GM18873 (cell line): Measurements from ENCODE around the gene UBXN4.
A peak's percentile ranks its signal among the peaks of the same experiment; 100 is the strongest.
"Not testable (repeated sequence)": the region's sequence is repeated elsewhere in the genome, so short reads cannot be mapped to it uniquely, and the experiment has no call there.

Source experiments
- ATAC-seq: cut with Tn5 transposase; IDR thresholded peaks from one replicate; pipeline ENCODE4 v1.9.1; 2021; ENCODE audit warnings: mild to moderate bottlenecking, moderate library complexity, moderate number of reproducible peaks; ENCODE audit not compliant: unreplicated experiment, low FRiP score

The UBXN4 gene

DNA sequence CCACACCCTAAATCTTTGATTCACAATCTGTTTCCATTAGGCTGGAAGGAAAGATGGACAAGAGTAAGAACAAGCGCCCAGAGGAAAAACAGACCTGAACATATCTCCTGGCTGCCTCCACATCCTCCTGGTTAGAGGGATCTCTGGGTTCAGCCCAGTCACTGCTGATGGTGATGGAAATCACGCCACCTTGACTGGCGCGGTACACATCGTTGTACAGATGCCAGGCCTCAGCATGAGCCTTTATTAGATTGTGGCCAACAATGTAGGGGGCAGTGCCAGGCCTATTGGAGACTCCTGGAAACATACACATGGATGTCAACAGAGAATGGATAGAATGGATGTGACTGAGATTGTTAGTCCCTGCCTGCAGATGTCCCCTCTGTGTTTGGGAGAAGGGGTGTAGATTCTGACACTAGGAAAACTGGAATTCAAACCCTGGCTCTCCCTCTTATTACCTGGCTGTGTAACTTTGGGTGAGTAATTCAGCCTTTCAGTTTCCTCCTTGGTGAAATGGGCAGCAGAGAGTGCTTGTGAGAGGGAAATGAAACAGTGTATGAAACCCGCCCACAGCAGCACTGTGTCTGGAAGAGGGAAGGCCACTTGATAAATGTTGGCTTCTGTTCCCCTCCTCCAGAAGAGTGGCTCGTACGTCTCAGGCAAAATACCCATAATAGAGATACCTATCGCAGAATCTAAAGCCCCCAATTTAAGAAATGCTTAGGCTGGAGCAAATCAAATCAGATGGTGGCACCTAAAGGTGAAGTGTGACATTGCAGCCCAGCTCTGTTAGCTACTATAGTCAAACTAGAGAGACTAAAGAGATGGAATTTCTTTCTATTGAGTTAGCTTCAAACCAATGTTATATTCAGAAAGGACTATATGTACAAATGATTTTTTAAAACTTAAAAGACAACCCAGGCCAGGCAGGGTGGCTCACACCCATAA lies 59.1 kb downstream of the UBXN4 start:
- ATAC-seq, result no peak

DNA sequence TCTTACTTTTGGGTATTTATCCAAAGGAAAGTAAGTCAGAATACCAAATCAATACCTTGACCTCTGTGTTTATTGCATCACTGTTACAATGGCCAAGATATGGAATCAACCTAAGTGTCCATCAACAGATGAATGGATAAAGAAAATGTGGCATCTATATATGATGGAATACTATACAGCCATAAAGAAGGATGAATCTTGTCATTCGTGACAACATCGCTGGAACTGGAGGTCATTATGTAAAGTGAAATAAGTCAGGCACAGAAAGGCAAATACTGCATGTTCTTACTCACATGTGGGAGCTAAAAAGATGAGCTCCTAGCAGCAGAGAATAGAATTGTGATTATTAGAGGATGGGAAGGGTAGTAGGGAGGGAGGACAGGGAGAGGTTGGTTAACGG lies 60.7 kb downstream of the UBXN4 start:
- ATAC-seq, result no peak

DNA sequence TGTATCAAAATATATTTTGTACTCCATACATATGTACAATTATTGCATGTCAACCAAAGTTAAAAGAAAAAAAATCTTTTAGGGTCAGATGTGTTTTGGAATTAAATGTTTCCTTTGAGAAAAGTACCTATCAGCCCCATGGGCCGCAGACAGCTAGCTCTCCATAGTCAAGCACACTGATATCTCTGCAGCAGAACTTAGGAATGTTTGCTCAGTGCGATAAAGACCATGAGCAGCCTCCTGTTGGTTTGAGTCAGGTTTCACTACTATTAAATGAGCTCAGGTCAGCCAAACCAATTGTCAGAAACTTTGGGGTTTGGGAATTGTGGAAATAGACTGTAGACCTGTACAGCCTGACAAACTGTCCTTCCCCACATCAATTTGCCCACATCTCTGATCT lies 61.6 kb downstream of the UBXN4 start:
- no peak for ATAC-seq

DNA sequence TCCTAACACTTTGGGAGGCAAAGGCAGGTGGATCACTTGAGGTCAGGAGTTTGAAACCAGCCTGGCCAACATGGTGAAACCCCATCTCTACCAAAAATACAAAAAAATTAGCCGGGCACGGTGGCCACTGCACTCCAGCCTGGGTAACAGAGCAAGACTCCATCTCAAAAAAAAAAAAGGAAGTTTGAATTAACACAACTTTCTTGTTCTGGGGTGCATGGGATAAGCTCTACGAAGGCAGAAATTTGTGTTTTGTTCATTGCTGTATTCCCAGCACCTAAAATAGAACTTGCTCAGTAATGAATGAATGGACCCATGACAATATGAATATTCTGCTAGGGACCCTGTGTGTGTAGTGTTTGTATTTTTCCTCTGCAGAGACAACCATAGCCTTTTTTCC lies 66.2 kb downstream of the UBXN4 start:
- not testable (repeated sequence) for ATAC-seq

DNA sequence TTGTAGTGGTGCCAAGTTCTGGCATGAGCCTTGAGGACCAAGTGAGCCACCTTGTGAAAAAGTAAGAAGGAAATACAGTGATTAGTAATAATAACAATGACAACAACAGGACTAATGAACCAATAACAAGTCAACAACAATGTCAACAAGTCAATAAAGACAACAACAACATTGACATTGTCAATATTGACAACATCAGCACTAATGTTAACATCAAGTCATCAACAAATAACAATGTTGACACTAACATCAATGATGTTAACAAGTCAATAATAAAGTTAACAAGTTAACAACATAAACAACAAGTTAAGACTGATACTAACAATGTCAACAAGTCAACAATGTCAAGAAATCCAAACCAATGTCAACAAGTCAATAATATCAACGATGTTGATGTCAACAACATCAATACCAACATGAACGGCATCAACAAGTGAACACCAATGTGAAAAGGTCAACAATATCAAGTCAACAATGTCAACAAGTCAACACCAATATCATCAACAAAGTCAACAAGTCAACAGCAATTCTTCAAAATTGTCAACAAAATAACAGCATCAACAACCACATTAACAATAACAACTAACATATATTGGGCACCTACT lies 71.4 kb downstream of the UBXN4 start:
- ATAC-seq, result no peak

DNA sequence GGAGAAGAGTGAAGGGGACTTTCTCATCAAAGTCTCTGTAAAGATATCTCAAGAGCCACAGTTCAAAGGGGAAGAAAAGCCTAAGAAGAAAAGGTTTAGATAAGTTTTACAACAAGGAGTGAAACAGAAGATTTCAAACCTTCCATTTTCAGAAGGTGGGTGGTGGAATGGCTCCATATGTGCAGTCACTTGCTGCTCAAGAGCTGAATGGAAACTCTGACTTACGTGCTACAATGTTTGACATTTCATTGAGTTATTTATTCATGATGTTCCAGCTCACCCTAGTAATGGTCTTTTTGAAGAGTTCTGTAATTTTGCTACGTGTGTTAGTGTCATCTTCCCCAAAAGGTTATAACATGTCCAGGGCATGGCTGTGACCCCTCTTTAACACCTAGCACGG lies 73.6 kb downstream of the UBXN4 start:
- ATAC-seq, result no peak

DNA sequence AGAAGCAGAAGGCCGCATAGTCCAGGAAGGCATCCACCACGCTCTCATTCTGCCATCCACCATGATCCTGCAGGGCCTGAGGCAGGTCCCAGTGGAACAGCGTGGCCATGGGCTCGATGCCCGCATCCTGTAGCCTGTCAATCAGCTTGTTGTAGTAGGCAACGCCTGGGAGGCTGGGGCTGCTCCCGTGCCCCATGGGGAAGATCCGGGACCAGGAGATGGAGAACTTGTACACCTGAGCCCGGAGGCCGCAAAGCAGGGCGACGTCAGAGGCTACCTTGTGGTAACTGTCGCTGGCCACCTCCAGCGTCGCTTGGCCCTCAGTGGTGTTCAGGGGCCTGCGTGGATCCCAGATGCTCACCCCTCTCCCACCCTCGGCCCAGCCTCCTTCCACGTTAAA lies 75.8 kb downstream of the UBXN4 start:
- no peak for ATAC-seq

DNA sequence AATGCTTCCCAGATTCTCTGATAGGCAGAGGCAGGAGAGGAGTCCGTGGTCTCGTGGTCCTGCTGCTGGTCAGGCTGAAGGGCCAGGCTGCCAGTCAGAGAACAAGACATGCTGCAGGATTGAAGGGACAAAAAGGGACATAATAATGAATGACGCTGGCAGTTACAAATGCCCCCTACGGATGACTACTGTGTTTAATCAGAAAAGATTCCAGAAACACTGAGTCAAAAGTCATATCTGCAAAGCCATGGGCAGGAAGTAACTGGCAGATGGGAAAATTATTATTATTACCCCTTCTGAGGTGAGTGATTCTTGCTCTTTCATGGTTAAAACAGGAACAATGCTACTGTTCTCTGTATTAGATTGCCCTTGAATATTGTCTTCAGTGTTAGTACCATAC lies 76.3 kb downstream of the UBXN4 start:
- ATAC-seq, result no peak

DNA sequence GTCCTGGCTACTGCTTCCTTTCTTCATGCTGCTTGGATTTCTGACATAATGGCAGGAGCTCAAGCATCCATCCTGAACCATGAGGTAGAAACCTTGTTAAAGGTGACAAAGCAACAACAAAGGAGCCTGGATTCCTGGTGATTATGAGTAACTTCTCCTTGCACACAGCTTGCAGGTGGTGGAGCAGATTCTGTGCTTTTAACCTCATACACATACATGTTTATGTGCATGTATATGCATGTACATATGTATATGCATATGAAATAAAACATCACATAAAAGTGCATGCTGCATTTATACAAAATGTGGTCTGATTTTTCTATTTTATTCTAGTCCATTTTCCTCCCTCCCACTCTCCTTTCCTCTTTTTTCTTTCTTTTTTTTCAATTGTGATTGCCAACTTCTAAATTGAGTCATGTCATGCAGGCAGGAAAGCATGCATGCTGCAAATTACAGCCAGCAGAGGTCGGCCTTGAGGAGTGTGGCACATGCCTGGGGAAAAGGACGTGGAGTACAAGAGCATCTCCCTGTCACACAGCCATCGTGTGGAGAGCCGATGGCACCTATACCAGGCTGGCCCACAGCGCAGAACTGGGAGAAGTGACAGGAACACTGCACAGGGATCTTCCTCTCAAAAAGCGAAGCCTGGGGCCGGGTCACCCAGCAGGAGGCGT lies 77.4 kb downstream of the UBXN4 start:
- no peak for ATAC-seq

DNA sequence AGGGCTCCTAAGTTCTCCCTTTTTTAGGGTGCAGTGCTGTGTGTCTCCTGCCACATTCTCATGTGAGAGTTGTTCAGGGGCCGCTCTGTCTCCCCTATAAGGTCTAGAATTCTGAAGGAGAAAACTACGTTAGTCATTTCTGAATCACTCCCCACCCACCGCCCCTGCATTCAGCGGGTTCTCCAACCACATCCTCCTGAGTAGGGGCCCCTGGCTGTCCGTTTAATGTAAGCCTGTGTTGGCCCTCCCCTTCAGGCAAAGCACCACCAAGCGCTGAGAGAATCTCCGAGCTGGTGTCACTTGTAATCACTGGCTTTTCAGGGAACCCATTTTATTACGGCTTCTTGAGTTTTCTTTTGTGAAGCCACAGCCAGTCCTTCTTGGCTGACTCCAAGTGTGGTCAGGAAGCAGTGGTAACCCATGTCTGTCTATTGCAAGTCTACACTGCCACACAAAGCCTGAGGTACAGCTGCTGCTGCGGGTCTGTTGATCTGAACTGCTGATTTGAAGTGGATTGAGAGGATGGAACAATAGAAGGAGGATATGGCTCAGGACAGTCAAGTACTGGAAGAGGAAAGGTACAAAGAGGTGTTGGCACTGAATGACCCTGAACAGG lies 78.5 kb downstream of the UBXN4 start:
- peak; percentile 67 for ATAC-seq

DNA sequence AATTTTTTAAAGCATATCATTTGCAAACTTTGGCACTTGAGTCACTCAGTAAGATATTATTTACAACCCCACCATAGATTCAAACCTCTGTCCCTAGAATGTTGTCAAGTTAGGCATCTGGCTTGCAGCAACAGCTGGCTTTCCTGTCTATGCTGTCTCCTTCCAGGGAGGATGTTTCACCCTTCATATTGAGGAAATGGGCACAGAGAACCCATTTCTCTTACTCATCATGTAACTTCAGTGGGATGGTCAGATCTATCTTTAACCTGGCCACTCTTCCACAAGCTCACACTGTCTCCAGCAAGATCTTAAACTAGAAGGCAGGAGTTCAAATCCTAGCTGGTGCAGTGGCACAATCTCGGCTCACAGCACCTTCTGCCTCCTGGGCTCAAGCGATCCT lies 79.5 kb downstream of the UBXN4 start:
- ATAC-seq, result no peak

DNA sequence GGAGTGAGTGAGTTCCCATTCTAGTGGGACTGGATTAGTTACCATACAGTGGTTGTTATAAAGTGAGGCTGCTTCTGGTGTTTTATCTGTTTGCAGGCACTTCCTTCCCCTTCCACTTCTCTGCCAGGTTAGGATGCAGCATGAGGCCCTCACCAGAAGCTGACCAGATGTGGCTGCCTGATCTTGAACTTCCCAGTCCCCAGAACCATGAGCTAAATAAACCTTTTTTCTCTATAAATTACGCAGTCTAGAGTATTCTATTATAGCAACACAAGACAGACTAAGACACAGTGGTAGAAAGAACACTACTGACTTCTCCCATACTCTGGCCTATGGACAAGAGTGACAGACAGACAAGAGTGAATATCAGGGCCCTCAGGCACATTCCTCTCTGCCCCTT lies 81.2 kb downstream of the UBXN4 start:
- no peak for ATAC-seq

DNA sequence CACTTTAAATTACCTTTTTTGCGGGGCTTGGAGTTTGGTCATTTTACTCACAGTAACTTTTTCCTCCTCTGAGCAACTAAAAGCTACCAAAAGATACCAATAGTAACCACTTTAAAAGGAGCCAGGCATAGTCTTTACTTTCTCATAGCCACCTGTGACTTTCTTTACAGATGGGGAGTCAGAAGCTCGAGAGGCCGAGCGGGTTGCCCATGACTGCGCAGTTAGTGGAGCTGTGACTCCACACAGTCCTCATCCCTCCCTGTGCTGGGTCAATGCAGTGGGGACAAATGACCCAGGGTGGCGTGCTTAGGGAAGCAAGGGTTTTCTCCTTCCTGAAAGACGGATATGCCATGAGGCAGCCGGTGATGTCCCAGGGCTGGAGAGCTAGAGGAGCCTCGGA lies 83.5 kb downstream of the UBXN4 start:
- no peak for ATAC-seq

DNA sequence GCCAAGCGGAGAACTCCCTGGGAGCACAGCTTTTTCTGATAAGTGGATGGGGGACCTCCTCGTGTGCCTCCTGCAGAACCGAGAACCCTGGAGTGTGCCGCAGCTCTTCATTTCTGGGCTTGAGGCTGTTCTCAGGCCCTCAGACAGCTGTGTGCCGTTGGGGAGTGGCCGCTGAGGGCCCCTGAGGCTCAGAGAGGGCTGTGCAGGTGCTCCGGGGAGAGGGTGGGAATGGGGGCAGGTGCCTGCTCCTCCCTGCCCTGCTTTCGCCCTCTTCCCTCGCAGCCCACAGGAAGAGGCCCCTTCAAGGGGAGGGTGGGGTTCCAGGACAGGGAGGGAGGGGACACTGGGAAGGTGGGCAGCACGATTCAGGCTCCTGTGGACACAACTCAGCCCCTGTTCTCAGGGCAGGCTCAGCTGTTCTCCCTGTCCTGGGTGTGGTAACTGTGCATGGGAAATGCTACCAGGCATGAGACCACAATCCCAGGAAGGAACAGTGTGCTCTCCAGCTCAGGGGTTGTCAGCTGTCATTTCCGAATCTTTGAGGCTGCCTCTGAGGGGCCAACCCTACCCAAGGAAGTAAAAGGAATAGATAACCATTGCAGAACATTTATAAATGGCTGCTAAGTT lies 84.0 kb downstream of the UBXN4 start:
- ATAC-seq, result no peak

DNA sequence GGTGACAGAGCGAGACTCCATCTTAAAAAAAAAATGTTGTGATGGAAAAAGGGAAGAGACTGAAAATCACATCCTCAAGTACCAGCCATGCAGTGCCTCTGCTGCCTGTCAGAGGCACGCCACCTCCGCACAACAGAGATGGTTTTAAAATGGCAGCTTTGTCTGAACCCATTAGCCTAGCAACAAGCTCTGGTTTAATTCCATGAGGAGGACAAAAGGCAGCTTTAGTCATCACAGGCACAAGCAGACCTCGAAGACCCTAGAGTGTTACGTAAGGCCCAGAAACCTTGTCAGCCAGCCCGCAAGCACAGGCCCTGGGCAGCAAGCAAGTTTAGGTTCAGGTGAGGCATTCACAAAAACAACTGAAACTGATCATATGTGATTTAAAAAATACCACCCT lies 84.9 kb downstream of the UBXN4 start:
- ATAC-seq, result no peak

DNA sequence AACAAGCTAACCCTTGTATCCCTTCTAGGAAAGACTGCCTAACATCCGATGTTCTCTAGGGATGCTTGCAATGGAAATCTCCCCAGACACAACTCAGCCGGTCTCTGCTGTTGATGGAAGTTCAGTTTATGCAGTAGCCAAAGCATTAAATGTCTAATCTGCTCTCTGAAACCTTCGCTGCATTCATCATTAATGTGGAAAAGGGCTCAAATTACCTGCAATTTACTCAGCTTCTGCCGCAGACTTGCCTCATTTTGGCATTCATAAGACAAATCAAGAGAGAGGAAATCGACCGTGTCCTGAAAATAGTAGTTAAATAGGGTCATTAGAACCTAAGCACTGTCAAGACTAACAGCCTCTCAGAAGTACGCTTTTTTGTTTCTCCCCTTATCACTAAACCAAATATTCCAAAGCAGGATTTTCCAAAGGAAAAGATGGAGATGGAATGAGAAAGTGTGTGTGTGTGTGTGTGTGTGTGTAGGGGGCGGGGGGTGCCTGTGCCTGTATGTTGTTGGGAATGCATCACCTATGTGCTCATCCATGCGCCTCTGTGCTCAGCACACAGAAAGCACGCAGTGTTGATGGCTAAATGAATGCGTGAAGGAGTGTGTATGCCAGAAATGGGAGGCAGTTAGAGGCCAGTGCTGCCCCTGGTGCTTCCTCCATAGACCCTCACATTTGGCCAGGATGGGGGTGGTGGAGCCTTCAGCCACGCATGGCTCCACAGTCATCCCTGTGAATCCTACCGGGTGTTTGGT lies 87.9 kb downstream of the UBXN4 start:
- no peak for ATAC-seq

DNA sequence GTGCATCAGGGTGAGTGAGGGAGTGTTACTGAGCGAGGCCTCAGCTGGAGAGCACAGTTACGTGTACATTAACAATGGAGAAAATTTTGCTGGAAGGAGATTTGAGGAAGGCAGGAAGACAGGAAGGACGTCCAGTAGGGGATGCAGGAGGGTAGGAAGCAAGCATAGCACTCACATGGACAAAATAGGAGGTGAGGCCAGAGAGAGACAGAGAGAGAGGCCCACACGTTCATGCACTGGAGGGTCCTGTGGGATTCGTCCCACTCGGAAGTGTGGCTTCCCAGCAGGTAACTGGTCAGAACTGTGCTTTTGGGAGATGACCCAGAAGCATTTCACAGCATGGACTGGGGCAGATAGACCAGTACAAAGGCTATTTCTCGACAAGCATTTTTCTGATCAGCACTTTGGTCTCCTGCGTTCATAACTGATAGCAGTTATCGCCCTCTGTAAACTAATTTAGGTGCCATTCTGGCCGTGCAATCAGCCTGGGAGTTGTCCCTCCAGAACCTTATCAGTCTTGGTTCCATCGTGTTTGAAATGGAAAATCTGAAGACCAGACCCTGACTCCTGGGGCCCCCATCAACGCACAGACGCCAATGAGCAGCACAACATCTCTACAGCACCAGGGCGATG lies 89.6 kb downstream of the UBXN4 start:
- ATAC-seq, result no peak

DNA sequence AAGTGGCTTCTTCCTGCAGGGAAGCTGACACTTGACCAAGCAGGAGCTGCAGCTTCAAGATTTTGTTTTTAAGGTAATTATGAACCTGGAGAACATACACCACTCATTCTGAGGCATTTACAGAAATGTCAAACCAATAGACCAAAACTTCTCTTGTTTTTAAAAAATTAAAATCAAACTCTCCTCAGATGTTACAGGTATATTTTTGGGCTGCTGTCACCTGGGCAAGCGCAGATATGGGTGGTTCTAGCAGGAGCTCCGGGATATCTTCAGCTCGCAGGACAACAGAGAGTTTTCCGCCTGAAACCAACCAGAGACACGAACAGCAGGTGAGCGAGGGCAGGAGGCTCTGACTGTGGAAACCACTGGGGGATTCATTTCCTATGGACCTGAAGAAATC lies 91.2 kb downstream of the UBXN4 start:
- no peak for ATAC-seq
